MCF 10A (cell line): ENCODE measurements around the gene PC. TPM values are rescaled to one million over a fixed set of nuclear protein-coding genes. Genes with fewer than 3 reads are reported as not detected.

Source experiments
- BruUV-seq: library from RNA; stranded (reverse); fragments of 400-500 nt; replicated peaks from 2 replicates; lab custom pipeline; 2021; lab: Mats Ljungman, UMichigan
- CTCF ChIA-PET: fragments of 300-600 bp; sonication (Branson Sonifier 250); formaldehyde crosslinking; extraction: SDS; loops from one replicate; lab custom pipeline; 2021; ENCODE audit warnings: antibody characterized with exemption, inconsistent platforms; lab: Yijun Ruan, JAX
- POLR2A ChIA-PET: fragments of 300-600, 350-650 bp; sonication (Branson Sonifier 250); formaldehyde crosslinking; extraction: SDS; loops from one replicate; lab custom pipeline; 2020; ENCODE audit warnings: antibody characterized with exemption, inconsistent platforms; lab: Yijun Ruan, JAX
- DNase-seq: peaks from one replicate; pipeline ENCODE4 v3.0.0-alpha.2; 2018; ENCODE audit not compliant: unreplicated experiment
- H3K27ac Mint-ChIP-seq: one replicate; pipeline ENCODE4 v1.8.0; 2022; ENCODE audit warnings: mild to moderate bottlenecking, low read depth, mixed read lengths; ENCODE audit not compliant: unreplicated experiment
- H3K27me3 Mint-ChIP-seq: one replicate; pipeline ENCODE4 v1.8.0; 2022; ENCODE audit warnings: mixed read lengths; ENCODE audit not compliant: insufficient read depth, unreplicated experiment
- H3K36me3 Mint-ChIP-seq: one replicate; pipeline ENCODE4 v1.8.0; 2022; ENCODE audit warnings: mild to moderate bottlenecking, moderate library complexity, mixed read lengths; ENCODE audit not compliant: insufficient read depth, unreplicated experiment
- H3K4me1 Mint-ChIP-seq: one replicate; pipeline ENCODE4 v1.8.0; 2022; ENCODE audit warnings: mixed read lengths; ENCODE audit not compliant: insufficient read depth, unreplicated experiment
- H3K4me3 Mint-ChIP-seq: one replicate; pipeline ENCODE4 v1.8.0; 2022; ENCODE audit warnings: mild to moderate bottlenecking, moderate library complexity, mixed read lengths; ENCODE audit not compliant: unreplicated experiment
- H3K9me3 Mint-ChIP-seq: one replicate; pipeline ENCODE4 v1.8.0; 2022; ENCODE audit warnings: mixed read lengths; ENCODE audit not compliant: unreplicated experiment
- CTCF ChIP-seq: fragments of 200-600 bp; IDR thresholded peaks from one replicate; pipeline ENCODE4 v1.8.0; 2022; ENCODE audit warnings: antibody characterized with exemption, mild to moderate bottlenecking; ENCODE audit not compliant: unreplicated experiment
- intact Hi-C: fragments of 100-400 bp; cut with micrococcal nuclease; formaldehyde crosslinking; loops from 2 replicates; pipeline ENCODE4 v1.14.1; 2022
- total RNA-seq: library from RNA; stranded (reverse); gene quantifications from 2 replicates; pipeline ENCODE4 v1.2.3, GENCODE V29; 2022

Gene PC
- total RNA-seq, 1 experiment from 2014 or later, result 37.7 TPM

DNA sequence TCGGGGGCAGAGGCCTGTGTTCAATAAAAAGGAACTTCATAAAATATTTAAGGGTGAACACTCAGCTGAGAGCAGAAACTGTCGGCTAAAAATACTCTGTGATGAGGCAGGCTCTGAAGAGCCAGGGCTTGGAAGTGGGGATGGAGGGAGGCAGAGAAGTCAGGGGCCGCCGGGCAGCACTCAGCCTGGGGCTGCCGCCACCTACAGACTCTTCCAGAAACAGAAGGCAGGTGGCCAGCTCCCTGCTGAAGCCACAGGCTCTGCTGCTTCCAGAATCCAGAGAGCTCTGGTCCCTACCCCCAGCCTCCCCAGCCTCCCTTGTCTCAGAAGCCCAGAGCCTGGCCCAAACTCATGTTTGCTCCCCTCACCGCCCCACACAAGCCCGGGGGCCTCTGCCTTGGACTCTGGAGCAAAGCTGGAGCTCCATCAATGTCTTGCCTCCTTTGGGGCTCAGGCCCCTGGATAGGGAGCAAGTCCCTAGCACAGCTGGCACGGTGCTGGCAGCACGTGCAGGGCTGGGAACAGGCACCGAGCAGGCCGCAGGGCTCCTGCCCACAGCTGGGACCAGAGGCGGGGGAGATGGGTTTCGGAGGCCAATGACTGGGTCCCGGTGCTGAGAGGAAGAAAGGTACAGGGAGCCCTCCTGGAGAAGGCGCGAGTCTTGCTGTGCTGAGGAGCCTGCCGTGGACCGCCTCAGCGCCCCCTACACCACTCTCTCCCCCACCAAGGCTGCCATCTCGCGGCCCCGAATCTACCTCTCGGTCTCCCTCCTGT is 93.1 kb downstream of the PC start:
- H3K4me1 Mint-ChIP-seq, result no peaks in the 10 kb centered on the region
- H3K27ac Mint-ChIP-seq, result no peak overlapping the region
- ChIA-PET POLR2A (interaction anchor here (0.8 to 1.0 kb wide), 2 partner anchors 10 to 112 kb away, joined by 3 to 4 read pairs; no protein-coding TSS in a partner anchor), CTCF (interaction anchor here (0.6 to 1.0 kb wide), 2 partner anchors 16 to 217 kb away, joined by 3 read pairs; no protein-coding TSS in a partner anchor)
- peaks cover 48% of the 10 kb centered on the region for H3K36me3 Mint-ChIP-seq
- BruUV-seq, result no TSS peak
- DNase-seq, result no peak
- H3K4me3 Mint-ChIP-seq, result no peak overlapping the region
- no peaks in the 10 kb centered on the region for H3K9me3 Mint-ChIP-seq
- intact Hi-C loops, result no loop called here
- H3K27me3 Mint-ChIP-seq, result no peaks in the 10 kb centered on the region
- TF ChIP-seq CTCF, result no peak

DNA sequence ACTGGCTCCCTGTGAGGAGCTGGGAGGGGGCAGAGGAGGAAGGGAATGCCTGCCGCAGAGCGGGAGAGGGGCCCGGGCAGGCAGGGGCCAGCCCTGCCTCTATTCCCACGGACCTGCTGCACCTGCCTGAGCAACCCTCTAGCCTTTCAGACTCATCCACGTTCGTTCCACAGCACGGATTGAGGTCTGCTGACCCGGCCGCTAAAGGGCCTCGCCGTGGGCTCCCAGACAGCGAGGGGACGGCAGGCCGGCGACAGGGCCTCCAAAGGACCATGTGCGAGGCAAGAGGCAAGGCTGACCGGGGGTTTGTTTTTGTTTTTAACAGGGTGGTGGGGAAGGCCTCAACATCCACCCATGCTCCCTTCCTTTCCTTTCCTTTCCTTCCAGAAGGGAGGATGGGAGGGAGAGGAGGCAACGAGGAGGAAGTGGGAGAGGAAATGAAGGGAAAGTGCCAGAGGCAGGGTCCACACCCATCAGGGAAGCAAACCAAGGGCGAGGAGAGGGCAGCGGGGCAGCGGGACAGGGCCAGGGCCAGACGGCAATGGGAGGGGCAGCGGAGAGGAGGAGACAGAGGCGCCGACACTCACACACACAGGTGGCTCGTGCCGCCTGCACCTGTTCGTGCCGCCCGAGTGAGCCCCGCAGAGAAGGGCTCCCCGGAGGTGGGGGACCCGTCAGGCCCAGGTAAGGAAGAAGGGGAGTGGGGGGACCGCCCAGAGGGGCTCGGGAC is 93.8 kb downstream of the PC start:
- TF ChIP-seq CTCF, result no peak
- POLR2A ChIA-PET, result interaction anchor here (0.8 kb wide), 1 partner anchor 11 kb away, joined by 3 read pairs; no protein-coding TSS in a partner anchor
- DNase-seq, result no peak
- no peak overlapping the region for H3K4me3 Mint-ChIP-seq
- H3K27ac Mint-ChIP-seq, result no peak overlapping the region
- H3K36me3 Mint-ChIP-seq, result peaks cover 49% of the 10 kb centered on the region
- H3K9me3 Mint-ChIP-seq, result no peaks in the 10 kb centered on the region
- H3K4me1 Mint-ChIP-seq, result no peaks in the 10 kb centered on the region
- BruUV-seq, result no TSS peak
- H3K27me3 Mint-ChIP-seq, result no peaks in the 10 kb centered on the region
- CTCF ChIA-PET, result interaction anchor here (0.6 kb wide), 1 partner anchor 218 kb away, joined by 3 read pairs; no protein-coding TSS in a partner anchor
- intact Hi-C loops, result no loop called here

GRCh38 chr11:66863428-66864125 is 94.6 kb downstream of the PC start:
- ChIA-PET CTCF (interaction anchor here (0.7 kb wide), 1 partner anchor 15 kb away, joined by 4 read pairs; no protein-coding TSS in a partner anchor), POLR2A (no interaction called here)
- no peaks in the 10 kb centered on the region for H3K27me3 Mint-ChIP-seq
- no peak overlapping the region for H3K4me3 Mint-ChIP-seq
- intact Hi-C loops, result no loop called here
- H3K27ac Mint-ChIP-seq, result no peak overlapping the region
- no peaks in the 10 kb centered on the region for H3K9me3 Mint-ChIP-seq
- DNase-seq, result no peak
- BruUV-seq, result no TSS peak
- no peaks in the 10 kb centered on the region for H3K4me1 Mint-ChIP-seq
- H3K36me3 Mint-ChIP-seq, result peaks cover 52% of the 10 kb centered on the region
- no peak for TF ChIP-seq CTCF
